Right forelimb (tissue), 1 donor: ENCODE results near the gene NSF.
"Not testable (repeated sequence)": the region's sequence is repeated elsewhere in the genome, so short reads cannot be mapped to it uniquely, and the experiment has no call there.

ENCODE experiments used
- DNase-seq: peaks from one replicate; pipeline ENCODE4 v3.0.0-alpha.2; 2018

Gene NSF

DNA sequence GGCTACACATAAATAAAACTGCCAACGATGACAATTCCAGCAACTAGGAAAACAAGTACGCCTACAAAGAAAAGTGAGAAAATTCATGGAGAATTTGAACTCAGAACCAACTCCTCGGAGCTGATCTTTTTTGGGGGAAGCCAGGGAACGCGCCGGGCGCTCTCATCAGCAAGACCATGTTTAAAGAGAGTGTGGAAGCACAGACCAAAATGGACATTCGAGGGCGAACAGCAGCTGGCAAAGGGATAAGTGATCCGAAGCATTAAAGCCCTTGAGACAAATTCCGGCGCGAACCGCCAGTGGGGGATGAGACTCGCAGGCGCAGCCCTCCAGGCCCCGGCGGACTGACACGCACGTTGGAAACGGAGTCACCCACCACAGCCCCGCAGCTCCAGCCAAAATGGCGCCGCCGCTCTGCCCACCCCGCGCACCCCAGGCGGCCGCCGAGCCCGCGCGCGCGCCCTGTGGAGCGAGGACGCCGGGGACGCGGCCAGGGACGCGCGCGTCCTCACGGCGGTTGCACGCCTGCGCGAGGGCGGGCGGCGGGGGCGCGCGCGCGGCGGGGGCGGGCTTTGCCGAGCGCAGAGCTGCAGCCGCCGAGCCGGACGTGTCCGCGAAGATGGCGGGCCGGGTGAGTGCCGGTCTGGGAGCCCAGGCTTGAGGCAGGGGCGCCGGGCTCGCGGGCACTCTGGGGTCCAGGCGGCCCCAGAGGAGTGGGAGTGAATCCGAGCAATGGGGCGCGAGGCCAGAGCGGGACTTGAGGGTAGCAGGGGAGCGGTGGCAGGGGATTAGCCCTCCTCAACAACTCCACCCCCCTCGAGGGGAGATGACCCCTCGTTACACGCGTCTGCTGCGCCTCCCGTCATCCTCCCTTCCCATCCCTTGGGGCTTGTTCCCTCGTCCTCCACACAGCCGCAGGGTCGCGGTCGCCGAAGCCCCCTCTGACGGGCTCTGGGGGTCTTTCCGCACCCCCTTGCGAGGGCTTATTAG is at the start of gene NSF:
TSS of gene NSF (plus strand) at position 513 of the 990 bp plus-strand sequence. CDS start at position 620, 107 bp downstream.
- not testable (repeated sequence) for DNase-seq

- not testable (repeated sequence) for DNase-seq
Observed at GRCh38 chr17:46548607-46549006, 41.9 kb upstream of the NSF start.

DNA sequence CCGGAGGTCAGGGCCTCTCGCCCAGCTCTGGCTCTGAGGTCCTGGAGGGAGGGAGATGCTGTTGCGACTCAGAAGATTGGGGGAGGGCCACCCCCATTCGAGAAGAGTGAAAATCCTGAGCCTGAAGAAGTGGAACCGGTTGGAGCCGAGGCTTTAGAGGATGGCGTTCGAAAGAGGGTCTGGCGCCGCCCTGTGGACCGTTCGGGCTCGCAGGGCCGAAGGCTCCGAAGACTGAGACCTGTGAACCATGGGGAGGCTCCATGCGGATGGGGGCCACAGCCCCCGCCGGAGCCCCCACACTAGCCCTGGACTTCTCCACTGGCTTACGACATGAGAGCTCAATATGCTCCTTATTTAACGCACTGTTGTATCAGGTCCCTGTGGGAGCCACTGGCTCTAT is 31.3 kb upstream of the NSF start:
- DNase-seq, result not testable (repeated sequence)

- not testable (repeated sequence) for DNase-seq
Observed at GRCh38 chr17:46560048-46560447, 30.4 kb upstream of the NSF start.

GRCh38 chr17:46566284-46566683 is 24.2 kb upstream of the NSF start:
- DNase-seq, result not testable (repeated sequence)

- not testable (repeated sequence) for DNase-seq
Observed at GRCh38 chr17:46566980-46567379, 23.5 kb upstream of the NSF start.

DNA sequence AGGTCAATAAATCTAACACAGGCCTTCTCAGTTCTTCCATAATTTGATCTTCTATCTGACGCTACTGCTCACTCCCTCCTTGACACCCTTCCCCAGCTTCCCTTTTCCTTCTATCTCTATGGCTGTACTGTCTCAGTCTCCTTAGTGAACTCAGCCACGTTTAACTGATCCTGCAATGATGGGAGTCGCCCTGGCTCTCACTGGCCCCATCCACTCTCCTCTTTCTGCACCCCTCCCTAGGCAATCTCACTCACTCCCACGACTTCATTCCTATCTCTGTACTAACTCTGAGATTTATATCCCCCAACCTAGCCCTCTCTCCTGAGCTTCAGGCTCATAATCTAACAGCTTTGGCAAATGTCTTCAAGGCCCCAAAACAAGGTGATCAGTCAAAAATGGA is 18.7 kb upstream of the NSF start:
- not testable (repeated sequence) for DNase-seq

DNA sequence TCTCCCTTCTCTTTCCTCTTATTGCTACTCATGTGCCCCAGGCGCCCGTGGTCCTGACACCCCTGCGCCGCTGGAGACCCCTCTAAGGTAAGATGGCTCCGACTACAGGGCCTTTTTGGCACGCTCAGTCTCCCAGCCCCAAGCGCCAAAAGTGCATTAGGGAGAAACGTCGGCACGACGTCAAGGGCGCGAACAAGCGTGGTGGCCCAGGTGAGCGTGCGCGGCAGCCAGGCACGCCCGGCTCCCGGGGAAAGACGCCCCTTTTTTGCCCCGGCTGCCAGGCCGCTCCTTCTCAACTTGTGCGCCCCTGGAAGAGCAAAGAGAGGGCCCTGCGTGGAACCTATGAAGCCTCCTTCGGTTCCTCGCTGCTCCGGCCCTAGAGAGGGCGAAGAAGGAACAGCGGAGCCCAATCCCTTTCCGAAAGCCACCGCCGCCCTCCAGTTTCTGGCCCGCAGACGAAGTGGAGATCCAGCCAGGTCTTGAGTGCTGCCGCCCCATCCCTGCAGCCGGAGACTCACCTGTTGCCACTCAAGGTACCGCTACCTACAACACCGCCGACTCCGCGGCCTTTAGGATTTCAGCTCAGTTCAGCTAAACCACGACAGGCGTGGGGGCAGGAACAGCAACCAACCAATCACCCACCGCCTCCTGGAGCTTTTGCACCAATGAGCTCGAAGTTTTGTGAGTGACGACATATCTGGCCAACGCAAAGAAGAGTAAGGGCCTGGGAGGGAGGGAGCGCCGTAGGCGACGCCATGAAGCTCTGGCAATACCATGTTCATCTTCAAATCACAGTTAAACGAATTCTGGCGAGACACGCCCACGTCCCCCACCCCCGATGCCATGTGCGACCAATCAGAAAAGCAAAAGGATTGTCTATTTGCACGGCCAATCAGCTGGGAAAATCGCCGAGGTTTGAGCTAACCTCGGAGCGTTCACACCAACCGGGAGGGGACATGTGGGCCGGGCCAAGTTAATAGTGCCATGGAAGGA is 11.1 kb upstream of the NSF start, which contains the start of gene ARL17A:
TSS of gene ARL17A (minus strand) at position 609 of the 993 bp plus-strand sequence. CDS start 3,369 bp downstream, outside the sequence.
- not testable (repeated sequence) for DNase-seq

GRCh38 chr17:46580082-46580481 is 10.4 kb upstream of the NSF start:
- DNase-seq, result not testable (repeated sequence)

GRCh38 chr17:46585444-46585843 is 5.0 kb upstream of the NSF start:
- DNase-seq, result not testable (repeated sequence)

DNA sequence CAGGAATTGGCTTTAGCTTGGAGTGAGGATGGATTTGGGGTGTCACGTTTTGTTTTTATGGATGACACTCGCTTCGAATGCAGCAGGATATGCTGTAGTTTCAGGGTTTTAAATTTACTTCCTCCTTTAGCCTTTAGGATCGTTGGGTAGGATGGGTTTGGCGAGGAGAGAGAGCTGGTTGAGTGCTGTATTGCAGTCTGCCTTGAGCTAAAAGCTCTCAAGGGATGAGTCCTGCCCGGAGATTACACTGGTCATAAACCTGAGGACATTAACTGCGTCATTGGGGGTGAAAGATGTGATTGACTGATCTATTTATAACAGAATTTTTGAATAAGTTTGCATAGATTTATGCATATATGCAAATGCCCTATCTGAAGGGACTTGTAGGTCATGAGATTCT is 863 bp downstream of the NSF start:
- not testable (repeated sequence) for DNase-seq

DNA sequence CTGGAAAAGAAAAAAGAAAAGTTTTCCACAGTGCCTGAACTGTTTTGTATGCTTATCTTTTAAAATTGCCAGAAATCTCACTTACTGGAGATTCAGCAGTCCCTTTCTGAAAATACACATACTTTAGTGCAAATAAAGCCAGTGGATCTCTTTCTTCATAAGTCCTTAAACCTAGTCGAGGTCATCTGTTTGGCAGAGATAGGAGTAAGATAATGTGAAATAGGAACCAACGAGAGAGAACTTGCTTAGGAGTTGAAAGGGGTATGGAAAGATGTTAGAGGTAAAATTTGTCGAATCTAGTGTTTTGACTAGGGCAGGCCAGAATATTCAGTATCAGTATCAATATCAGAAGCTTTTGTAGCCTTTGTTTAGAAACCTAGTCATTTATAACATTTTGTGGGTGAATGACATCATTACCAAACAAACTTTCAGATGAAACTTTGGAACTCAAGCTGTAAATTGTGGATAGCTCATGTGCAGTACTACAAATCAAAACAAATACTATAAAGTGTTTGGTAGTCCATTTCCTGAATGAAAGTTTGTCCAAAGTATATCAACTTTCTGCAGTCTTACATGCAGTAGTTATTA is 8.0 kb downstream of the NSF start:
- not testable (repeated sequence) for DNase-seq

GRCh38 chr17:46600767-46601166 is 10.3 kb downstream of the NSF start:
- DNase-seq, result not testable (repeated sequence)

DNA sequence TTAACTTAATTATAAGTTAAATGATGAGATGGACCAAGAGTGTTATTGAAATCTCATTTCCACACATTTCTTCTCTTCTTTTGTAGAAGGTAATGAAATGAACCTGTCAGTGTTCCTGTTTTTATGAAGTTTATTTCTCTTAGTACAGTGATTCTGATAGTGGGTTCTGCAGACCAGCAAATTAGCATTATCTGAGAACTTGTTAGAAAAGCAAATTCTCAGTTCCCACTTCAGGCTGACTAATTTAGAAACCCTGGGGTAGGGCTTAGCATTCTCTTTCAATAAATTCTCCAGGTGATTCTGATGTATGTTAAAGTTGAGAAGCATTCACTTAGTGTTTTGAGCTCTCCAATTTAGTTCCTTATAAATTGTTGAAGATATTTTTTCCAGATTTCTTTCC is 12.7 kb downstream of the NSF start:
- not testable (repeated sequence) for DNase-seq

GRCh38 chr17:46611304-46611703 is 20.8 kb downstream of the NSF start:
- DNase-seq, result not testable (repeated sequence)

- not testable (repeated sequence) for DNase-seq
Observed at GRCh38 chr17:46613876-46614275, 23.4 kb downstream of the NSF start.

- not testable (repeated sequence) for DNase-seq
Observed at GRCh38 chr17:46617121-46617520, 26.7 kb downstream of the NSF start.

DNA sequence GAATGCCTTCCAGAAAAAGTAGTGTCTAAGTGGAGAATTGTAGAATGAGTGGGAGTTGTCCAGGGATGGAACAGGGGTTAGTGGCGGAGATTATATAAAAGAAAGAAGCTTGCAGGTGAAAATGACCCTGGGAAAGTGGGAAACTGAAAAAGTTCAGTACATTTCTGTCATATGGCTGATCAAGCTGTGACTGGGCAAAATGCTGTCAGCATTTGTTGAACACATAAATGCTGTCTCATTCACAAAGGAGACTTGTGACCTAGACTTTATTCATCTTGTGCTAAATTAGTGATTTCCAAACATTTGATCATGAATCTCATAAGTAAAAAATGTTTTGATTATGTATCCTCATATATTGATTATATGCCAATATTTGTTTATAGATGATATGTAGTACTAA is 28.5 kb downstream of the NSF start:
- not testable (repeated sequence) for DNase-seq

DNA sequence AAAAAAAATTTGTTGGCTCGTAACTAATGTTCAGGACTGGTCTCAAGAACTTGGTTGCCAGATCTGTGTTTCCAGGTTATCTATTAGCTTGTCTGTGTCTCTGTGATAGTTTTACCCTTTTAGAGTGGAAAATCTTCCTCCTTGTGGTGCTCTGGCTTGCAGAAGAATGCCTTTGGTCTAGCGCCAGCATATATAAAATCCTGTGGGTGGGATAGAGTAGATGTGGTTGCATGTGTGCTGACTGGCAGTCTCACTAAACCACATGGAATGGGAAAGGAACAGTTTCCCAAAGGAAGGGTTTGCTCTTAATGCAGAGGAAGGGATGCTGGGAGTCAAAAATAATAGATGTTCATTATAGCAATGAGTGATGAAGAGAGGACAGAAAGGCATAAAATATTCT is 33.3 kb downstream of the NSF start:
- DNase-seq, result not testable (repeated sequence)

DNA sequence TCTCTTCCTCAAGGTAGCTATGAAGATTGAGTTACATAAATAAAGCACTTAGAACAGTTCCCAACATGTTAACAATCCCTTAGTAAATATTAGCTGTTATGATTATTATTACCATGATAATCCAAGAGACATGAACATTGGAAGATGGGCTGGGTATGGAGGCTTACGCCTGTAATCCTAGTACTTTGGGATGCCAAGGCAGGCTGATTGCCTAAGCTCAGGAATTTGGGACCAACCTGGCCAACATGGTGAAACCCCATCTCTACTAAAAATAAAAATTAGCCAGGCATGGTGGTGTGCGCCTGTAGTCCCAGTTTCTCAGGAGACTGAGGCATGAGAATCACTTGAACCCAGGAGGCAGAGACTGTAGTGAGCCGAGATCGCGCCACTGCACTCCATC is 34.3 kb downstream of the NSF start:
- not testable (repeated sequence) for DNase-seq

DNA sequence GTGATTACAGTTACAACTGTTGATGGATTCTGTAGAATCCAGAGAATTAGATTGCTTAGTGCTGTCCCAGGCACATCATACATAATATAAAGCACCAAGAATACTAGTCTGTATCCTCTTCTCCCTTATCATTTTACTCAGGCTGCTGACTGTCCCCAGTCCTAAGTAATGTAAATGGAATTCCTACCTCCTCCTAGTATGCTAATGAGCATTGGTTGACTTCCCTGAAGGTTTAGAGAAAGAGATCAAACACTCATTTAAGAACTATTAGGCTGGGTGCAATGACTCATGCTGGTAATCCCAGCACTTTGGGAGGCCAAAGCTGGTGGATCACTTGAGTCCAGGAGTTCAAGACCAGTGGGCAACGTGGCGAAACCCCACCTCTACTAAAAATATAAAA is 37.0 kb downstream of the NSF start:
- not testable (repeated sequence) for DNase-seq

DNA sequence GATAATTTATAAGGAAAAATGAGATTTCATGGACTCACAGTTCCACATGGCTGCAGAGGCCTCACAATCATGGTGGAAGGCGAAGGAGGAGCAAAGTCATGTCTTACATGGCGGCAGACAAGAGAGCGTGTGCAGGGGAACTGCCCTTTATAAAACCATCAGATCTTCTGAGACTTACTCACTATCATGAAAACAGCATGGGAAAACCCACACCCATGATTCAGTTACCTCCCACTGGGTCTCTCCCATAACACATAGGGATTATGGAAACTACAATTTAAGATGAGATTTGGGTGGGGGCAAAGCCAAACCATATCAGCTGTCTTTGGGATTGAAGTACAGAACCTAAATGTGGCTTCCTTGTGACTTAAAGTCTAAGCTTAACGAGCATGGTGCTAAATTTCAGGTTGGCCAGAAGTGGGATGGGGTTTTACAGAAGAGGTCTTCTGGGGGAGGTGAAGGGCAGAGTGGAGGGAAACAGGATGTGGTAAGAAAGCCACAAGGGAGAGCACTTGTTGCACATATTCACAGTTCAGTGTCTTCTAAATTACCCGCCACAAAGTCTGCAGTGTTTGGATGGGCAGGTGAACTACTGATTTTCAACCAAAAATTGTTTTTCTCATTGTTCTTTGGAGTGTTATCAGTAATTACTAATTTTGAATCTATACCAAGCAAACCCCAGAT is 38.4 kb downstream of the NSF start:
- not testable (repeated sequence) for DNase-seq
